ENCODE data around the gene ROBO1. TPM values are rescaled to one million over a fixed set of nuclear protein-coding genes. Genes with fewer than 3 reads are reported as not detected.

The ROBO1 gene
- polyA plus RNA-seq, 1 donor (not counting 4 experiments of a cell fraction or from before 2014, with no cell fraction given): 27.1 TPM

GRCh38 chr3:78827618-78828017, 940.2 kb downstream of the ROBO1 start:
- dilution Hi-C loops (cut with MboI; ENCODE audit: extremely low pct_ligation_motif_present, low sequenced_read_pairs): no loop called here
- TF ChIP-seq CTCF (optimal IDR thresholded peaks at IDR 0.05 in 1 of 3, IDR thresholded peaks at IDR 0.05 in 1 of 3, conservative IDR thresholded peaks at IDR 0.05 in 1 of 3; ENCODE audit: extremely low read depth in 1 of 3, insufficient read depth in 2 of 3, low read length in 3 of 3) (no peak), EZH2 (IDR thresholded peaks at IDR 0.05; ENCODE audit: low read length) (no peak)

GRCh38 chr3:78825858-78826215, 942.0 kb downstream of the ROBO1 start:
- Histone ChIP-seq H3K79me2 (ENCODE audit: control insufficient read depth, insufficient read depth, low read length) (no peaks in the 10 kb centered on the region), H3K27ac (ENCODE audit: control insufficient read depth, insufficient read depth, low read length) (no peak overlapping the region), H4K20me1 (ENCODE audit: control insufficient read depth, extremely low read depth, insufficient read depth, low read length) (no peaks in the 10 kb centered on the region), H3K27me3 (ENCODE audit: control insufficient read depth, extremely low read depth, insufficient read depth, low read length) (no peaks in the 10 kb centered on the region), H2AFZ (ENCODE audit: control insufficient read depth, low read length) (no peak overlapping the region), H3K9me3 (ENCODE audit: control insufficient read depth, low read depth, low read length) (no peaks in the 10 kb centered on the region), H3K36me3 (ENCODE audit: control insufficient read depth in 2 of 2, extremely low read depth in 1 of 2, insufficient read depth in 2 of 2, low read length in 2 of 2) (no peaks in the 10 kb centered on the region), H3K9ac (ENCODE audit: control insufficient read depth, extremely low read depth, insufficient read depth, low read length) (no peak overlapping the region), H3K4me2 (ENCODE audit: control insufficient read depth, extremely low read depth, insufficient read depth, low read depth, low read length) (no peak overlapping the region), H3K4me1 (ENCODE audit: control insufficient read depth, extremely low read depth, insufficient read depth, low read length) (peaks cover 9% of the 10 kb centered on the region), H3K9me1 (ENCODE audit: control insufficient read depth, extremely low read depth, insufficient read depth, low read length) (no peaks in the 10 kb centered on the region), H3K4me3 (ENCODE audit: control insufficient read depth in 2 of 3, extremely low read depth in 1 of 3, insufficient read depth in 2 of 3, low read depth in 1 of 3, low read length in 3 of 3) (no peak overlapping the region)
- DNase-seq (ENCODE audit: low read depth, low spot score) (no peak), FAIRE-seq (no peak)
- dilution Hi-C loops (cut with MboI; ENCODE audit: extremely low pct_ligation_motif_present, low sequenced_read_pairs): no loop called here
- no peak for TF ChIP-seq CTCF (optimal IDR thresholded peaks at IDR 0.05 in 1 of 3, IDR thresholded peaks at IDR 0.05 in 1 of 3, conservative IDR thresholded peaks at IDR 0.05 in 1 of 3; ENCODE audit: extremely low read depth in 1 of 3, insufficient read depth in 2 of 3, low read length in 3 of 3)
- TF ChIP-seq EZH2 (IDR thresholded peaks at IDR 0.05; ENCODE audit: low read length): no peak

More at GRCh38 chr3:78827618-78828017, 940.2 kb downstream of the ROBO1 start:
- Histone ChIP-seq H3K9ac (ENCODE audit: control insufficient read depth, extremely low read depth, insufficient read depth, low read length) (no peak overlapping the region), H3K4me1 (ENCODE audit: control insufficient read depth, extremely low read depth, insufficient read depth, low read length) (peaks cover 9% of the 10 kb centered on the region), H3K9me1 (ENCODE audit: control insufficient read depth, extremely low read depth, insufficient read depth, low read length) (no peaks in the 10 kb centered on the region), H3K4me3 (ENCODE audit: control insufficient read depth in 2 of 3, extremely low read depth in 1 of 3, insufficient read depth in 2 of 3, low read depth in 1 of 3, low read length in 3 of 3) (no peak overlapping the region), H2AFZ (ENCODE audit: control insufficient read depth, low read length) (no peak overlapping the region), H3K79me2 (ENCODE audit: control insufficient read depth, insufficient read depth, low read length) (no peaks in the 10 kb centered on the region), H3K27me3 (ENCODE audit: control insufficient read depth, extremely low read depth, insufficient read depth, low read length) (no peaks in the 10 kb centered on the region), H4K20me1 (ENCODE audit: control insufficient read depth, extremely low read depth, insufficient read depth, low read length) (no peaks in the 10 kb centered on the region), H3K4me2 (ENCODE audit: control insufficient read depth, extremely low read depth, insufficient read depth, low read depth, low read length) (no peak overlapping the region), H3K9me3 (ENCODE audit: control insufficient read depth, low read depth, low read length) (no peaks in the 10 kb centered on the region), H3K27ac (ENCODE audit: control insufficient read depth, insufficient read depth, low read length) (no peak overlapping the region), H3K36me3 (ENCODE audit: control insufficient read depth in 2 of 2, extremely low read depth in 1 of 2, insufficient read depth in 2 of 2, low read length in 2 of 2) (no peaks in the 10 kb centered on the region)
- no peak for DNase-seq (ENCODE audit: low read depth, low spot score)
- FAIRE-seq: no peak
